Caco-2 (cell line): Measurements from ENCODE around the gene ARAP1. TPM values are rescaled to one million over a fixed set of nuclear protein-coding genes. Genes with fewer than 3 reads are reported as not detected.

Experiments
- BruUV-seq: library from RNA; stranded (reverse); fragments of 400-500 nt; replicated peaks from 2 replicates; lab custom pipeline; 2021; lab: Mats Ljungman, UMichigan
- CTCF ChIA-PET: fragments of 300-600 bp; sonication (Branson Sonifier 250); formaldehyde crosslinking; loops from one replicate; lab custom pipeline; 2022; ENCODE audit warnings: antibody characterized with exemption; lab: Charles Lee
- POLR2A ChIA-PET: fragments of 300-600 bp; sonication (Branson Sonifier 250); formaldehyde crosslinking; loops from one replicate; lab custom pipeline; 2022; ENCODE audit warnings: antibody characterized with exemption; lab: Charles Lee
- DNase-seq, 2 experiments: peaks; one replicate each; pipeline versions ENCODE4 v3.0.0 to v3.0.0-alpha.2; 2020 to 2022
- H3K27me3 ChIP-seq: replicated peaks from 2 replicates; pipeline ENCODE4 v1.6.0; 2011; ENCODE audit warnings: low read length; ENCODE audit not compliant: control insufficient read depth, insufficient read depth
- H3K36me3 ChIP-seq: 2 replicates; pipeline ENCODE4 v1.5.1; 2011; ENCODE audit warnings: low read length; ENCODE audit not compliant: control insufficient read depth, insufficient read depth
- H3K4me1 ChIP-seq: fragments of 250-450 bp; sonication (Bioruptor Pico); 2 replicates; pipeline ENCODE4 v1.5.1; 2020; ENCODE audit warnings: mild to moderate bottlenecking
- H3K4me3 ChIP-seq: 2 replicates; pipeline ENCODE4 v1.5.1; 2011; ENCODE audit warnings: low read depth, mild to moderate bottlenecking, control low read depth, low read length
- H3K9me3 ChIP-seq: fragments of 250-450 bp; sonication (Bioruptor Pico); 2 replicates; pipeline ENCODE4 v1.5.1; 2020; ENCODE audit warnings: mild to moderate bottlenecking, moderate library complexity
- H3K27ac Mint-ChIP-seq: one replicate; pipeline ENCODE4 v1.8.0; 2022; ENCODE audit warnings: mixed read lengths; ENCODE audit not compliant: unreplicated experiment
- H3K27me3 Mint-ChIP-seq: one replicate; pipeline ENCODE4 v1.8.0; 2022; ENCODE audit warnings: mixed read lengths; ENCODE audit not compliant: insufficient read depth, unreplicated experiment
- H3K36me3 Mint-ChIP-seq: one replicate; pipeline ENCODE4 v1.8.0; 2022; ENCODE audit warnings: mild to moderate bottlenecking, mixed read lengths; ENCODE audit not compliant: insufficient read depth, unreplicated experiment
- H3K4me1 Mint-ChIP-seq: one replicate; pipeline ENCODE4 v1.8.0; 2022; ENCODE audit warnings: low read depth, mixed read lengths; ENCODE audit not compliant: unreplicated experiment
- H3K4me3 Mint-ChIP-seq: one replicate; pipeline ENCODE4 v1.8.0; 2022; ENCODE audit warnings: mild to moderate bottlenecking, moderate library complexity, mixed read lengths; ENCODE audit not compliant: unreplicated experiment
- H3K9me3 Mint-ChIP-seq: one replicate; pipeline ENCODE4 v1.8.0; 2022; ENCODE audit warnings: mixed read lengths; ENCODE audit not compliant: unreplicated experiment
- CTCF ChIP-seq, 2 experiments: fragments of 200-600 bp in 1 of 2; IDR thresholded peaks; 1 replicate in 1 of 2; 2 replicates in 1 of 2; pipeline versions ENCODE4 v1.5.1 to v1.8.0; 2011 to 2022; ENCODE audit warnings: antibody characterized with exemption in 1 of 2, control low read depth in 1 of 2, inconsistent platforms in 1 of 2, low read depth in 1 of 2, low read length in 1 of 2, mild to moderate bottlenecking in 1 of 2, moderate library complexity in 1 of 2; ENCODE audit not compliant: insufficient read depth in 1 of 2, severe bottlenecking in 1 of 2, unreplicated experiment in 1 of 2
- intact Hi-C: fragments of 100-400 bp; cut with micrococcal nuclease; formaldehyde crosslinking; loops from one replicate; pipeline ENCODE4 v1.10.0; 2022; ENCODE audit not compliant: unreplicated experiment
- total RNA-seq: library from RNA; stranded (reverse); gene quantifications from 2 replicates; pipeline ENCODE4 v1.2.3, GENCODE V29; 2022

Gene ARAP1
- total RNA-seq, 1 experiment from 2014 or later = 87.1 TPM

GRCh38 chr11:72681226-72682153 is 70.7 kb downstream of the ARAP1 start:
- H3K27me3 Mint-ChIP-seq = peaks cover 21% of the 10 kb centered on the region
- no TSS peak for BruUV-seq
- ChIA-PET CTCF (interaction anchor here (0.7 to 2.4 kb wide), 4 partner anchors 17 to 210 kb away, joined by 3 to 11 read pairs (median 4); no protein-coding TSS in a partner anchor), POLR2A (no interaction called here)
- no peaks in the 10 kb centered on the region for H3K9me3 Mint-ChIP-seq
- DNase-seq = no peak
- H3K4me3 ChIP-seq = no peak overlapping the region
- no peaks in the 10 kb centered on the region for H3K9me3 ChIP-seq
- no peaks in the 10 kb centered on the region for H3K4me1 ChIP-seq
- H3K4me1 Mint-ChIP-seq = peaks cover 6% of the 10 kb centered on the region
- H3K27me3 ChIP-seq = no peaks in the 10 kb centered on the region
- H3K27ac Mint-ChIP-seq = no peak overlapping the region
- intact Hi-C loops = no loop called here
- H3K4me3 Mint-ChIP-seq = no peak overlapping the region
- peaks cover 36% of the 10 kb centered on the region for H3K36me3 Mint-ChIP-seq
- H3K36me3 ChIP-seq = peaks cover 2% of the 10 kb centered on the region
- no peak for TF ChIP-seq CTCF (IDR thresholded peaks at IDR 0.05; ENCODE audit: insufficient read depth in 1 of 2, low read depth in 1 of 2, low read length in 1 of 2, severe bottlenecking in 1 of 2, unreplicated experiment in 1 of 2)

GRCh38 chr11:72680624-72681158 is 71.5 kb downstream of the ARAP1 start:
- H3K4me3 ChIP-seq = no peak overlapping the region
- no peaks in the 10 kb centered on the region for H3K4me1 ChIP-seq
- no peaks in the 10 kb centered on the region for H3K9me3 ChIP-seq
- Mint-ChIP-seq H3K27ac (no peak overlapping the region), H3K9me3 (no peaks in the 10 kb centered on the region), H3K27me3 (peaks cover 21% of the 10 kb centered on the region), H3K4me1 (peaks cover 6% of the 10 kb centered on the region), H3K36me3 (peaks cover 36% of the 10 kb centered on the region), H3K4me3 (no peak overlapping the region)
- CTCF ChIA-PET = interaction anchor here (1.2 to 2.4 kb wide), 3 partner anchors 82 to 209 kb away, joined by 4 to 11 read pairs (median 6); no protein-coding TSS in a partner anchor
- intact Hi-C loops = no loop called here
- BruUV-seq = no TSS peak
- POLR2A ChIA-PET = no interaction called here
- peaks cover 2% of the 10 kb centered on the region for H3K36me3 ChIP-seq
- TF ChIP-seq CTCF (IDR thresholded peaks at IDR 0.05; ENCODE audit: insufficient read depth in 1 of 2, low read depth in 1 of 2, low read length in 1 of 2, severe bottlenecking in 1 of 2, unreplicated experiment in 1 of 2) = no peak
- no peaks in the 10 kb centered on the region; the same call in 1 of the 2 replicates for H3K27me3 ChIP-seq
- no peak for DNase-seq

- CTCF ChIA-PET = interaction anchor here (1.2 to 1.6 kb wide), 3 partner anchors 11 to 209 kb away, joined by 3 to 5 read pairs (median 4); no protein-coding TSS in a partner anchor
- intact Hi-C loops = no loop called here
- no peak overlapping the region for H3K4me3 Mint-ChIP-seq
Observed at GRCh38 chr11:72679869-72680268, 72.3 kb downstream of the ARAP1 start.

More at GRCh38 chr11:72679869-72680268, 72.3 kb downstream of the ARAP1 start:
- Histone ChIP-seq H3K4me1 (no peaks in the 10 kb centered on the region), H3K36me3 (peaks cover 2% of the 10 kb centered on the region), H3K27me3 (no peaks in the 10 kb centered on the region; the same call in 1 of the 2 replicates), H3K4me3 (no peak overlapping the region), H3K9me3 (no peaks in the 10 kb centered on the region)
- POLR2A ChIA-PET = no interaction called here
- no peak for TF ChIP-seq CTCF (IDR thresholded peaks at IDR 0.05; ENCODE audit: insufficient read depth in 1 of 2, low read depth in 1 of 2, low read length in 1 of 2, severe bottlenecking in 1 of 2, unreplicated experiment in 1 of 2)
- DNase-seq = no peak
- H3K27ac Mint-ChIP-seq = no peak overlapping the region
- H3K27me3 Mint-ChIP-seq = peaks cover 21% of the 10 kb centered on the region
- H3K4me1 Mint-ChIP-seq = peaks cover 6% of the 10 kb centered on the region
- no peaks in the 10 kb centered on the region for H3K9me3 Mint-ChIP-seq
- H3K36me3 Mint-ChIP-seq = peaks cover 36% of the 10 kb centered on the region
- BruUV-seq = no TSS peak
